ENCODE data around the gene OAF. TPM values are rescaled to one million over a fixed set of nuclear protein-coding genes. Genes with fewer than 3 reads are reported as not detected.

OAF gene
- total RNA-seq, 4 donors from 2014 or later = 29.2 to 90.1 (median 44.6) TPM

GRCh38 chr11:120186774-120187591 lies 23.8 kb upstream of the OAF start:
- Histone ChIP-seq H3K27ac (peak overlapping the region; percentile 73 to 85), H3K9me3 (no peaks in the 10 kb centered on the region), H3K36me3 (no peaks in the 10 kb centered on the region), H3K27me3 (no peaks in the 10 kb centered on the region), H3K4me3 (no peak overlapping the region), H3K4me1 (no peaks in the 10 kb centered on the region)
- TF ChIP-seq, protein P1, sequence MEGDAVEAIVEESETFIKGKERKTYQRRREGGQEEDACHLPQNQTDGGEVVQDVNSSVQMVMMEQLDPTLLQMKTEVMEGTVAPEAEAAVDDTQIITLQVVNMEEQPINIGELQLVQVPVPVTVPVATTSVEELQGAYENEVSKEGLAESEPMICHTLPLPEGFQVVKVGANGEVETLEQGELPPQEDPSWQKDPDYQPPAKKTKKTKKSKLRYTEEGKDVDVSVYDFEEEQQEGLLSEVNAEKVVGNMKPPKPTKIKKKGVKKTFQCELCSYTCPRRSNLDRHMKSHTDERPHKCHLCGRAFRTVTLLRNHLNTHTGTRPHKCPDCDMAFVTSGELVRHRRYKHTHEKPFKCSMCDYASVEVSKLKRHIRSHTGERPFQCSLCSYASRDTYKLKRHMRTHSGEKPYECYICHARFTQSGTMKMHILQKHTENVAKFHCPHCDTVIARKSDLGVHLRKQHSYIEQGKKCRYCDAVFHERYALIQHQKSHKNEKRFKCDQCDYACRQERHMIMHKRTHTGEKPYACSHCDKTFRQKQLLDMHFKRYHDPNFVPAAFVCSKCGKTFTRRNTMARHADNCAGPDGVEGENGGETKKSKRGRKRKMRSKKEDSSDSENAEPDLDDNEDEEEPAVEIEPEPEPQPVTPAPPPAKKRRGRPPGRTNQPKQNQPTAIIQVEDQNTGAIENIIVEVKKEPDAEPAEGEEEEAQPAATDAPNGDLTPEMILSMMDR (IDR thresholded peaks at IDR 0.05) = no peak
- TF ChIP-seq POLR2A (IDR thresholded peaks at IDR 0.05) = no peak
- DNase-seq = peak; percentile 32 to 52
- intact Hi-C loops (cut with DNase I; ENCODE audit: low total_unique reads) = no loop called here

DNA sequence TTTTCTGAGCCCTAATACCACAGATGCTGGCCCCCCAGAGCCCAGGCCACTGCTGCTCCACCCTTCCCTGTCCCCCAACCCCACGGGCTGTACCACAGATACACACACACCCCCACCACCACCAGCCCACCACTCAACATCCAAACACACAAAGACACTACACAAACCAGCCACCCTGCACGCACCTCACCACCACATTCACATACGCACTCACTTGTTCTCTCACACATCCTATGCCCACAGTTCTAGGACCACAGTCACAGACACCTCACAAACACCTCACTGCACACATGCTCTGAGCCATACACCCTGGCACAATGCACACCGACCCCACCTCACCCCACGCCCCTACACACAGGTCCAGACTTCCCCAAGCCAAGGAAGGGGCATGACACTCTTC lies 22.5 kb upstream of the OAF start:
- intact Hi-C loops (cut with DNase I; ENCODE audit: low total_unique reads) = no loop called here
- Histone ChIP-seq H3K27me3 (no peaks in the 10 kb centered on the region), H3K4me1 (no peaks in the 10 kb centered on the region), H3K36me3 (no peaks in the 10 kb centered on the region), H3K4me3 (no peak overlapping the region), H3K27ac (peak overlapping the region; percentile 73 to 85), H3K9me3 (no peaks in the 10 kb centered on the region)
- TF ChIP-seq, protein P1 (IDR thresholded peaks at IDR 0.05) = no peak
- no peak for TF ChIP-seq POLR2A (IDR thresholded peaks at IDR 0.05)
- DNase-seq = peak; percentile 12 to 14

DNA sequence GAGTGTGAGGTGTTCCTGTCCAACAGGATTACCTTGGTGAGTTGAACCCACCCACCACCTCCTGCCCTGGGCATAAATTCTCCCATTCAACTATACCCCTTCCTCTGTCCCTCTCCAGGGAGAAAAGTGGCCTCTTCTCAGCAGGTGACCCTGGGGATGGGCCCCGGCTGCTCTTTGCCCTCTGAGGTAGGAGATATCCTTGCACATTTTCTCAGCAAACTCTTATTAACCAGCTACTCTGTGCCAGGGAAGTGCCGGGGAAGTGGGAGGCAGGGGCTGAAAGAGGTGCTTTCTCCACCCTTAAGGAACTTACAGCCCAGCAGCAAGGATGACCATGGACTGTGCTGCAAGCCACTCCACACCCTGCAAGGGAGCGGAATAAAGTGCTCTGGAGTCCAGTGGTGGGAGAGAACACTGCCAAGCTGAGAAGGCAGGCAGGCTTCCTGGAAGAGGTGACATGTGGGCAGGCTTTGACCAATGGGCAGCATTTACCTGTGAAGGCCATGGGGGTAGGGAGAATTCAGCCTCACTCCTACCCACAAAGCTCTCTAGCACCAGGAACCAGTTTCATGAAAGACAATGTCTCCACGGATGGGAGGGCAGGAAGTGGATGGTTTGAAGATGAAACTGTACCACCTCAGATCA lies 21.9 kb upstream of the OAF start:
- no peaks in the 10 kb centered on the region for H3K9me3 ChIP-seq
- H3K27ac ChIP-seq = peak overlapping the region; percentile 73 to 85
- peak; percentile 7 to 13 for DNase-seq
- no peaks in the 10 kb centered on the region for H3K36me3 ChIP-seq
- TF ChIP-seq, protein P1 (IDR thresholded peaks at IDR 0.05) = no peak
- no peak for TF ChIP-seq POLR2A (IDR thresholded peaks at IDR 0.05)
- no peaks in the 10 kb centered on the region for H3K4me1 ChIP-seq
- no peaks in the 10 kb centered on the region for H3K27me3 ChIP-seq
- H3K4me3 ChIP-seq = no peak overlapping the region
- intact Hi-C loops (cut with DNase I; ENCODE audit: low total_unique reads) = no loop called here

GRCh38 chr11:120191058-120191457 lies 19.8 kb upstream of the OAF start:
- intact Hi-C loops (cut with DNase I; ENCODE audit: low total_unique reads) = no loop called here
- no peaks in the 10 kb centered on the region for H3K36me3 ChIP-seq
- H3K27ac ChIP-seq = no peak overlapping the region
- no peaks in the 10 kb centered on the region for H3K27me3 ChIP-seq
- no peak for DNase-seq
- TF ChIP-seq, protein P1 (IDR thresholded peaks at IDR 0.05) = no peak
- no peak for TF ChIP-seq POLR2A (IDR thresholded peaks at IDR 0.05)
- no peaks in the 10 kb centered on the region for H3K4me1 ChIP-seq
- no peak overlapping the region for H3K4me3 ChIP-seq
- H3K9me3 ChIP-seq = no peaks in the 10 kb centered on the region

All from uterus (tissue), 4 donors.